ENCODE results near the gene SH3BP2.

Gene SH3BP2

GRCh38 chr4:2830632-2831610 is 38.0 kb downstream of the SH3BP2 start:
- no peak for TF ChIP-seq ZNF274 (IDR thresholded peaks at IDR 0.05; ENCODE audit: low read depth, low read length)
- no peak overlapping the region for H3K4me3 ChIP-seq (ENCODE audit: low read length)

- no peak overlapping the region for H3K4me3 ChIP-seq (ENCODE audit: low read length)
- TF ChIP-seq ZNF274 (IDR thresholded peaks at IDR 0.05; ENCODE audit: low read depth, low read length) = no peak
Measured at GRCh38 chr4:2831611-2832308, 38.9 kb downstream of the SH3BP2 start.

GRCh38 chr4:2832309-2832980 is 39.6 kb downstream of the SH3BP2 start:
- no peak overlapping the region for H3K4me3 ChIP-seq (ENCODE audit: low read length)
- TF ChIP-seq ZNF274 (IDR thresholded peaks at IDR 0.05; ENCODE audit: low read depth, low read length) = no peak

GRCh38 chr4:2832981-2833670 is 40.2 kb downstream of the SH3BP2 start:
- TF ChIP-seq ZNF274 (IDR thresholded peaks at IDR 0.05; ENCODE audit: low read depth, low read length) = no peak
- no peak overlapping the region for H3K4me3 ChIP-seq (ENCODE audit: low read length)

GRCh38 chr4:2833671-2834000 is 40.8 kb downstream of the SH3BP2 start:
- no peak overlapping the region for H3K4me3 ChIP-seq (ENCODE audit: low read length)
- TF ChIP-seq ZNF274 (IDR thresholded peaks at IDR 0.05; ENCODE audit: low read depth, low read length) = no peak

- TF ChIP-seq ZNF274 (IDR thresholded peaks at IDR 0.05; ENCODE audit: low read depth, low read length) = no peak
- H3K4me3 ChIP-seq (ENCODE audit: low read length) = no peak overlapping the region
Measured at GRCh38 chr4:2834001-2834921, 41.4 kb downstream of the SH3BP2 start.

GRCh38 chr4:2835978-2836377 is 43.1 kb downstream of the SH3BP2 start:
- TF ChIP-seq ZNF274 (IDR thresholded peaks at IDR 0.05; ENCODE audit: low read depth, low read length) = no peak
- no peak overlapping the region for H3K4me3 ChIP-seq (ENCODE audit: low read length)

GRCh38 chr4:2836391-2836859 is 43.5 kb downstream of the SH3BP2 start:
- TF ChIP-seq ZNF274 (IDR thresholded peaks at IDR 0.05; ENCODE audit: low read depth, low read length) = no peak
- H3K4me3 ChIP-seq (ENCODE audit: low read length) = no peak overlapping the region

GRCh38 chr4:2837110-2837903 is 44.4 kb downstream of the SH3BP2 start:
- TF ChIP-seq ZNF274 (IDR thresholded peaks at IDR 0.05; ENCODE audit: low read depth, low read length) = no peak
- no peak overlapping the region; the same call in 1 of the 2 replicates for H3K4me3 ChIP-seq (ENCODE audit: low read length)

GRCh38 chr4:2837904-2838496 is 45.1 kb downstream of the SH3BP2 start:
- no peak overlapping the region; the same call in 1 of the 2 replicates for H3K4me3 ChIP-seq (ENCODE audit: low read length)
- TF ChIP-seq ZNF274 (IDR thresholded peaks at IDR 0.05; ENCODE audit: low read depth, low read length) = no peak

GRCh38 chr4:2839060-2839459 is 46.2 kb downstream of the SH3BP2 start:
- no peak overlapping the region for H3K4me3 ChIP-seq (ENCODE audit: low read length)
- no peak for TF ChIP-seq ZNF274 (IDR thresholded peaks at IDR 0.05; ENCODE audit: low read depth, low read length)
